HG02759 (cell line): Measurements from ENCODE around the gene TADA3.

ENCODE experiments used
- ATAC-seq: cut with Tn5 transposase; IDR thresholded peaks from one replicate; pipeline ENCODE4 v1.9.1; 2021; ENCODE audit warnings: mild to moderate bottlenecking, moderate library complexity; ENCODE audit not compliant: unreplicated experiment

TADA3 gene

GRCh38 chr3:9792405-9793160, at the start of gene TADA3, which contains the start of gene ARPC4:
TADA3 (minus strand) TSS chr3:9792473; CDS start chr3:9791466, 1,007 bp downstream.
ARPC4 (plus strand) TSS chr3:9793082; CDS start chr3:9793122, 40 bp downstream.
- peak; percentile 80 for ATAC-seq

- ATAC-seq = no peak
Measured at GRCh38 chr3:9841015-9841414, 48.7 kb upstream of the TADA3 start.

- ATAC-seq = no peak
Measured at GRCh38 chr3:9838856-9839255, 46.6 kb upstream of the TADA3 start.

- no peak for ATAC-seq
Measured at GRCh38 chr3:9837701-9838582, 45.7 kb upstream of the TADA3 start.

- no peak for ATAC-seq
Measured at GRCh38 chr3:9834520-9835380, 42.5 kb upstream of the TADA3 start.

GRCh38 chr3:9833078-9833477, 40.8 kb upstream of the TADA3 start:
- no peak for ATAC-seq

- ATAC-seq = no peak
Measured at GRCh38 chr3:9831253-9831652, 39.0 kb upstream of the TADA3 start.

- no peak for ATAC-seq
Measured at GRCh38 chr3:9828801-9829755, 36.8 kb upstream of the TADA3 start.

- no peak for ATAC-seq
Measured at GRCh38 chr3:9826815-9827573, 34.7 kb upstream of the TADA3 start.

- no peak for ATAC-seq
Measured at GRCh38 chr3:9825451-9826040, 33.3 kb upstream of the TADA3 start.

GRCh38 chr3:9820946-9821345, 28.7 kb upstream of the TADA3 start:
- ATAC-seq = no peak

GRCh38 chr3:9820543-9820942, 28.3 kb upstream of the TADA3 start:
- ATAC-seq = no peak

GRCh38 chr3:9818666-9819335, 26.5 kb upstream of the TADA3 start:
- ATAC-seq = no peak

- ATAC-seq = no peak
Measured at GRCh38 chr3:9817436-9817835, 25.2 kb upstream of the TADA3 start.

- ATAC-seq = no peak
Measured at GRCh38 chr3:9815986-9816385, 23.7 kb upstream of the TADA3 start.

GRCh38 chr3:9812870-9813483, 20.7 kb upstream of the TADA3 start:
- no peak for ATAC-seq

GRCh38 chr3:9810846-9811245, 18.6 kb upstream of the TADA3 start:
- ATAC-seq = no peak

GRCh38 chr3:9810433-9810770, 18.1 kb upstream of the TADA3 start:
- ATAC-seq = no peak
